ENCODE measurements around the gene EPN3.

- no peak for TF ChIP-seq TAF1 (IDR thresholded peaks at IDR 0.05; ENCODE audit: low read depth, low read length)
- TF ChIP-seq POLR2A (IDR thresholded peaks at IDR 0.05; ENCODE audit: low read depth, low read length): no peak
- TF ChIP-seq POLR2AphosphoS5 (IDR thresholded peaks at IDR 0.05; ENCODE audit: low read depth, low read length): no peak
- no peak for TF ChIP-seq SPI1 (IDR thresholded peaks at IDR 0.05; ENCODE audit: low read depth, low read length)
Observed at GRCh38 chr17:50587571-50587970, 55.0 kb downstream of the EPN3 start.
